ENCODE measurements around the gene NEK7.
"Not testable (repeated sequence)": the region's sequence is repeated elsewhere in the genome, so short reads cannot be mapped to it uniquely, and the experiment has no call there.

The NEK7 gene

DNA sequence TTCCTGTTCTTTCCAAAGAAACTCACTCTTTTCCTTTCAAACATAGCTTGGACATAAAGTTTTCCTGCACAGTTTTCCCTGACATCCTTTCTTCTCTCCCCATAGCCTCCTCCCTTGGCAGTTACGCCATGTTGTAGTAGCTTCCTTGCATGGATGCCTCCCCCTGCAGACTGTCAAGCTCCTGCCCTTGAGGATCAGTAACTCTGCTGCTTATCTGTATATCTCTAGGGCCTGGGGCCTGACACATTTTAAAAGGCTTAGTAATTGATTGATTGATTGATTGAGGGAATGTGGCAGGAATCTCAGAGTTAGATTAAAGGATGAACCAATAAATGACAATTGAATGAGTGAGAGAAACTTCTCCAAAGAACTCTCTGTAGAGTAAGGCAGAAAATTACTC is 143.7 kb downstream of the NEK7 start:
- DNase-seq, result no peak

DNA sequence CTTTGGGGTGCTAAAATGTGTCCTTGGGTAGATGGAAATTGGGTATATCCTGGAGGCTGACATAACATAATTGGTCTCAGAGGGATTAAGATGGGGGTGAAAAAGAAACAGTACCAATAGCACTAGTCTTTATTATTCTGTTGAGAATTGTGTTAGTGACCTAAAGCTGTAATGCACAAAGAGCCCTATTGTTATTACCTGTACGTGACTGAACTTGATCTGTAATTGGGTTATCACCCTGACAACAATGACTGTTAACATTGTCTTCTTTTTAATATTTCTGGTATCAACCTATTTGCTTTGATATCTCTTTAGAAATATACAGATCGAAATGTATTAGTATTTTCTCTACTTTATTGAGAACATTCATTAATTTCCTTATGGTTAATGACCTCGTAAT is 147.6 kb downstream of the NEK7 start:
- DNase-seq, result no peak

DNA sequence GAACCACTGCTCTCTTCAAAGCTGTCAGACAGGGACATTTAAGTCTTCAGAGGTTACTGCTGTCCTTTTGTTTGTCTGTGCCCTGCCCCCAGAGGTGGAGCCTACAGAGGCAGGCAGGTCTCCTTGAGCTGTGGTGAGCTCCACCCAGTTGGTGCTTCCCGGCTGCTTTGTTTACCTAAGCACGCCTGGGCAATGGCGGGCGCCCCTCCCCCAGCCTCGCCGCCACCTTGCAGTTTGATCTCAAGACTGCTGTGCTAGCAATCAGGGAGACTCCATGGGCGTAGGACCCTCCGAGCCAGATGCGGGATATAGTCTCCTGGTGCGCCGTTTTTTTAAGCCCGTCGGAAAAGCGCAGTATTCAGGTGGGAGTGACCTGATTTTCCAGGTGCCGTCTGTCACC is 158.0 kb downstream of the NEK7 start:
- not testable (repeated sequence) for DNase-seq

DNA sequence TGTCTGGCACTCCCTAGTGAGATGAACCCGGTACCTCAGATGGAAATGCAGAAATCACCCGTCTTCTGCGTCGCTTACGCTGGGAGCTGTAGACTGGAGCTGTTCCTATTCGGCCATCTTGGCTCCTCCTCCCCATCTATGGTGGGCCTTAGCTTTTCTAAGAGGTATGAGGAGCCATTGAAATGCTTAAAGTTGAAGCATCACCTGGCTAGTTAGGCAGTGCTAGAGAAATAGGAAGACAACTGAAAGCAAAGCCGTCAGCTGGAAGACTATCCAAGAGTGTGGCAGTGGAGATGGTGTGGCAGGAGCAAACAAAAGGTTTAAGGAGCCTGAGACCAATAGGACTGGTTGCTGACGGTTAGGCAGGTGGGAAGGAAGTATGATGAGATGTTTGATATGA is 158.5 kb downstream of the NEK7 start:
- not testable (repeated sequence) for DNase-seq

DNA sequence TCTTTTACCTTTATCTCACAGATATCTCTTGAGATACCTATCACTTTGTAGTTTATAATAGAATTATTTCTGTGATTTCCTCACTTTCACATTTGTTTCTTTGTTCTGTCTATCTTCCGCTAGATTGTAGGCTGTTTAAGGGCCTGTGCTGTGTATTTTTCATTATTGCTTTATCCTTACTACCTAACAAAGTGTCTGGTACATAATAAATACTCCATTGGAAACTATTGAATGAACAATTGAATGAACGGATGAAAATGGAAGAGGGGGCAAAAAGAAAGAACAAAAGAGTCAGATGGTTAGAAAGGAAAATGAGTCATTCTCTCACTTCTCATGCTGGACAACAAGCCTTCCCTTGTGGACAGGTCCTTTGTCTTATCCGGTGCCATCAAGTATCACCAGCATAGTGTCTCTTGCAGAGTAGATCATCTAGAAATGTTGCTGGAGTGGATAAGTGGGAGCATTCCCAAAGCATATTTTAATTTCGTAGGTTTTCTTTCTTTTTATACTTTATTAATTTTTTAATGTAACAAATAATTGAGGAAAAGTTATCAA is 159.8 kb downstream of the NEK7 start:
- no peak for DNase-seq

DNA sequence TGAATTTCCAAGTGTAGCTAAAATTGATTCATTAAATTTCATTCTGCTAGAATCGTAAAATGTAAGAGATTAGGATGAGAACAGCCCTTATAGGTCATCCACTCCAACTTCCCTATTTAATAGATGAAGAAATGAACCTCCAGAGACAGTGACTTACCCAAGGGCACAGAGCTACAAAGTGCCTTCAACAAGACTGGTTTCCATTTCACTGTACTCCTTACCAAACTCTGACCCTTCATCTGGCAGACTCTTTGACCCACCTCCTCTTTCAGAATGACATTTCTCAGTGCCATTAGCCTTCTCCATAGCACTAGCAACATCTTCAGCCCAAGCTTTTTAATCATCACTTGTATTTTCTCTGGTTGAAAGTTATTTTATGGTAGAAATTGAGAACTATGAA is 161.3 kb downstream of the NEK7 start:
- DNase-seq, result no peak

DNA sequence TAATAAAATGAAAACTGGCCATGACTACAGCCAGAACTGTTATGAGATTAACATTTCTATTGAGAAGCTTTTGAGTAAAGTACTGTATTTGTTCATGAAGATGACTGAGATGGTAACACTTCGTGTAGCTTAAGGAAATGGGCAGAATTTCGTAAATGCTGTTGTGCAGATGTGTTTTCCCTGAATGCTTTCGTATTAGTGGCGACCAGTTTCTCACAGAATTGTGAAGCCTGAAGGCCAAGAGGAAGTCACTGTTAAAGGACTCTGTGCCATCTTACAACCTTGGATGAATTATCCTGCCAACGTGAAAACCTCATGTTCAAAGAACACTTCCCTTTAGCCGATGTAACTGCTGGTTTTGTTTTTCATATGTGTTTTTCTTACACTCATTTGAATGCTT is 164.0 kb downstream of the NEK7 start:
- DNase-seq, result no peak

DNA sequence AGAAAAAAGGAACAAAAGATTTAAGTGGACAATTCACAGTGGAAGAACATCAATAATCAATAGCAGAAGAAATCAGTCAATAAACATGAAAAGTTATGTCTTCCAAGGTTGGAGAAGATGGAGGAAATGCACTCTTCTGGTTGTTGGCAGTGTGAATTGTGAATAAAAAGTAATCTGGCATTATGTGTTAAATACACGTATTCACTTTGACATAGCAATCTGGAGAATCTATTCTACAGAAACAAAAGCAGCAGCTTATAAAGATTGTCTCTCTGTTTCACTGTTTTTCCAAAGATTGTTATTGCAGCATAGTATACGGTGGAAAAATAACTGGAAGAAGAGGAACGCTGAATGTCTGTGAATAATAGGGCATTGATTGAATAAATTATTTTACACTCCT is 169.4 kb downstream of the NEK7 start:
- DNase-seq, result no peak

DNA sequence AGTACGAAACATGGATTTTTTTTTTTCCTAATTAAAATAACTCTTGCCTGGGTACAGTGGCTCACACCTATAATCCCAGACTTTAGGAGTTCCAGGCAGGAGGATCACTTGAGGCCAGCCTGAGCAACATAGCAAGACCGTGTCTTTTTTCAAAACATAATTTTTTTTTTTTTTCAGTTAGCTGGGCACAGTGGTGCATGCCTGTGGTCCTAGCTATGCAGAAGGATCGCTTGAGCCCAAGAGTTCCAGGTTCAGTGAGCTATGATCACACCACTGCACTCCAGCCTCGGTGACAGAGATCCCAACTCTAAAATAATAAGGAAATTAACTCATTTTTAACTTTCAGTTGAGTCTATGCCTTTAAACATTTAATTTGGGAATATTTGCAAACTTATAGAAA is 170.1 kb downstream of the NEK7 start:
- no peak for DNase-seq

DNA sequence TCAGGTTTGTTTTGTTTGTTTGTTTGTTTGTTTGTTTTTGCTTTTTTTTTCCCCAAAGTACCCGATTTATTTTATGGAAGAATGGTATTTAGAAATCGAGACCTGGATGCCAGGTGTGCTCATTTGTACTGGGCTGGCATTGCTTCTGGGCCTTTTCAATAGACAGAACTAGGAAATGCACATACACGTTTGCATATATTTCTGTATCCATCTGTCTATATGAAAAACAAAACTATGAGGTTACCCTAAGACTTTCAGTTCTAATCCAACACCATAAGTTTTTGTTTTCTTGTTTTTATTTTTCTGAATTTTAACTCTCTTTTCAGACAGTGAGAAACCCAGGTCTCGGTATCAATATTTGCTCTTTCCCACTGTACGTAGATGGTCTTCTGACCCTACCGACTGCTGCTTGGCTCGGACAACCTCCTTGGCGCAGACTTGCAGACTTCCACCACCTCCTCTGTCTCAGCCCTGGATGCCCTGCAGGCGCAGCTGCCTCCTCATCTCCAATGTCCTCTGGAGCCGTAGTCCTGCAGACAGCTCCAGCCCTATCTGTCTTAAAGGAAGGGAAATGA is 171.7 kb downstream of the NEK7 start:
- no peak for DNase-seq

DNA sequence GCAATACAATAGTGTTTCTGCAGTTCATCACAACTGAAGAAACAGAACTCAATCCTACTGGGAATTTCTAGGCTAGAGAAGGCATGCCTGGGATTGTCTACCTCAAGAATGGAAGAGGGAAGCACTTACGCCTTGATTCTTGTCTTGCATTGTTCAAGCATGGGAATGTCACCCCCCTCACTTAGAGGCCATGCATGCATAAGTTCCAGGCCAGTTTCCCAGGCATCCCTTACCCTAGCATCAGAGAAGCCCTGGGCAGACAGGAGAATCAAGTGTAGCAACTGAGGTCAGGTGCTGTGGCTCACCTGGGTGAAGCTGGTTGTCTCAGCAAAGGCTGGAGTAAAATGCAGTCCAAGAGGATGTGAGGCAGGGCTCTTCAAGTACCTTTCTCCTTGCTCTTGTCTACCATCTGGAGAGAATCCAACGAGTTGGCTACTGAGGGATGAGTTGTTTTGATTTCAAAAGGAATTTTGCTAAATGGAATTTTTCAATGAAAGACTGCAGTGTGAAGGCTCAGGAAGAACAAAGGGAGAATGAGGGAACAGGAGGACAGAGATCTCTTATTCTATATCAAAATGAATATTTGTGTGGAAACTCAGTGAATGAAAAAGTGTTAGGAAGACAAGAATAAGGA is 174.3 kb downstream of the NEK7 start:
- DNase-seq, result no peak

DNA sequence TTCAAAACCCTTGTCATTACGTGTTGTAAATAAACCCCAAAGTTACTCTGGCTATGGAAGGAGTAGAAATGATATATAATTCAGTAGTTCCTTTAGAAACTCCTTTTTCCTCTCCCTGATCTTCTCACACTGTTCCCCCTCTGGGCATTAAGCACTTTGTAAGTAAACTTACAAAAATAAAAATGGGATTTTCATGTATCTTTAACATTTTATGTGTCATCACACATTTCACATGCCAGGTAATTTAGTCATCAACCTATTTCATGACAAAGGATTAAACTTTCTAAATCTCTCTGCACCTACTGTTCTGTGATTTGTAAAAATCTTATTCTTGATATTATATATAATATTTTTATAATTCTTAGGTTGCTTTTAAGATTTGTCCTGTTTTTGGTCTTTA is 176.9 kb downstream of the NEK7 start:
- no peak for DNase-seq

DNA sequence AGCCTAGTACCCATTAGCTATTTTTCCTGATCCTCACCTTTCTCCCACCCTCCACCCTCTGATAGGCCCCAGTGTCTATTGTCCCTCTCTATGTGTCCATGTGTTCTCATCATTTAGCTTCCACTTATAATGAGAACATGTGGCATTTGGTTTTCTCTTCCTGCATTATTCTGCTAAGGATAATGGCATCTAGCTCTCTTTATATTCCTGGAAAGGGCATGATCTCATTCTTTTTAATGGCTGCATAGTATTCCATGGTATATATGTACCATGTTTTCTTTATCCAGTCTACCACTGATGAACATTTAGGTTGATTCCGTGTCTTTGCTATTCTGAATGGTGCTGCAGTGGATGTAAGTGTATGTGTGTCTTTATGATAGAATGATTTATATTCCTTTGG is 178.9 kb downstream of the NEK7 start:
- DNase-seq, result no peak

DNA sequence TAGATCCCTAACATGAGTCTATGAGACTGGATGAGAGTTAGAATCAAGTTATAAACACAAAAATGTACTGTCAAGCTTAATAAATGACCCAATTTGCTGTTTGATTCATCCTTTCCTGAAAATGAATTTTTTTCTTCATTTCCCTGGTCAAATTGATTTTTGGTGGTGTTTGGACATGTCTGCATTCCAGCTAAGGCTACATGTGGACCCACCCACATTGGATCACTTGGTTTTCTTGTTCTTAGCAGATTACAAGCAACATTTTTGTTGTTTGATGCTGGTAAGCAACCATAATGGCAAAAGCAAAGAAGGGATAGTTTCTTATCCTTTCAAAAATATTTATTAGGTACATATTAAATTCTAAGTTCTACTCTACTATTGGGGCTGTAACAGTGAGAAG is 181.1 kb downstream of the NEK7 start:
- DNase-seq, result no peak

DNA sequence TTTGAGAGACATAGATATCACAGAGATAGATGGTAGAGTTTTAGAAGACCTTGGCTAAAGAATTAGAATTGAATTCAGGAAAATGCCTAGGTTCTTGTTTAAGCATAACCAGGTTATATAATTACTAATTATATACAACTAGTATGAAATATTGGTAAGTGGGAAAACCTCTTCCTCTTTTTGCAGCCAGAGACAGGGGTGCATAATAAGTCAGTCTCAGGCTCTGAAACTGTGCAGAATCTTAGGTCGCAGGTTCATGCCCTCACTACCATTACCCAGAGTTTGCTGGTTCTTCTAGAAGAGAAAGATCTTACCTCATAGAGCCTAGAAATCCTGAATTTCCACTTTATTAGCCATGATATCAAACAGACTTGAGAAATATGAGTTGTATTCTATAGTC is 183.3 kb downstream of the NEK7 start:
- no peak for DNase-seq

DNA sequence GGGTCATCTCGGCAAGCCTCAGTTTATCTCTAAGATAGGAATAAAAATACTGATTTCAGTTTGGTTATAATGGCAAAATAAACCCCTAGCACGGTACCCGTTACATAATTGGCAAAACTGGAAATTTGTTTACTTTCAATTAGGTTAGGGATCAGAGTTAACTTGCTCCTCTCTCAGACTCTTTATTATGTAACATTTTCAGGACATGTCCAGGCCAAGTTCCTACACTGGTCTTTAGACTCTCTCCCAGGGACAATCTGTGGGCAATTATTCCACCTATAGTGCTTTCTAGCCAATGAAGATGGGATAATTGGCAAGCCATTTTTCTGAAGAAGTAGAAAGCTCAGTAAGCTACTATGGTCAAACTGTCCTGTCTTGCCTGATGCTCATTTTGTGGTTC is 189.4 kb downstream of the NEK7 start:
- no peak for DNase-seq

DNA sequence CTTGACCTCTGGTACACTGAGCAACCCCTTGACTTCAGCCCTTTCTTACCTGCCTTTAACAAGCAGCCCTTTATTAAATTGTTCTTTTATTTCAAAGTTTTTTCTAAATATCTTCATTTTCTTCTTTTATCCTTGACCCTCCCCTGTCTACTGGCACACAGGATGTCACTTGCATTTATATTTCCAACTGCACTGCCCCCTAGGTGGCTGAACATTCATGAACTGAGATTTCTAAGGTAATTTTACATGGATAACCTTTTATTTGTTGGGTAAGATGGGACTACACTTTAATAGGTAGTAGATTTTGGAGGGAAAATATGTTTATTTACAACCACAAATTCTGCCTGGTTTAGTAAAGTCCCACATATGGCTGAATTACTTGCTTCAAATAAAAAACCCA is 193.7 kb downstream of the NEK7 start:
- DNase-seq, result no peak

DNA sequence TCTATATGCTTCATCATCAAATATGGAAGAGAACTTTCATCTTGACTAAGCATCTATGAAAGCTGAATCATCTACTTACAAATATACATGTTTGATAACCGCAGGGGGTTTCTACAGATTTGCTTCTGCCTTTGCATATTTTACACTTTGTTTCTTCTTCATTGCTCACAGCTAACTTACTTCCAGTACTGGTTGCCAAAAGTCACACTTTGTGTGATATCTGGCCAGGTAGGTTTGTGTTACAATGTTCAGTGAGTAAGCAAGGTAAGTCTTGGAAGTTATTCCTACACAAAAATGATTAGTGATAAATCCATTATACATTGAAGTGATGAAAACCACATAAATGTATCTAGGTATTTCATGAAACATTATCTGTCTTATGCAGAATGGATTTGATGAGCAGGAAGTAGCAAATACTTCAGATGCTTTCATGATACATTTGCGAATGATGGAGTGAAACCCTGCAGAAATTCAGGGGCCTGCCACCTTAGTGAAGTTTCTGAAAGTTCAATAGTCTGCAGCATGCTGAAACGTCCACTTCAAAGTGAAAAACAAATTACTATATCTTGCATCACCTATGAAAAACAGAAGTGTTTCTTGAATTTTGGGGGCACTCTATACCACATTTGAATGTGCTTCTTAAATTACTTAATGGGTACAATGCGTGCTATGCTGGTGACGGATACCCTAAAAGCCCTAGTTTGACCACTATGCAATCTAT is 196.3 kb downstream of the NEK7 start:
- DNase-seq, result no peak

DNA sequence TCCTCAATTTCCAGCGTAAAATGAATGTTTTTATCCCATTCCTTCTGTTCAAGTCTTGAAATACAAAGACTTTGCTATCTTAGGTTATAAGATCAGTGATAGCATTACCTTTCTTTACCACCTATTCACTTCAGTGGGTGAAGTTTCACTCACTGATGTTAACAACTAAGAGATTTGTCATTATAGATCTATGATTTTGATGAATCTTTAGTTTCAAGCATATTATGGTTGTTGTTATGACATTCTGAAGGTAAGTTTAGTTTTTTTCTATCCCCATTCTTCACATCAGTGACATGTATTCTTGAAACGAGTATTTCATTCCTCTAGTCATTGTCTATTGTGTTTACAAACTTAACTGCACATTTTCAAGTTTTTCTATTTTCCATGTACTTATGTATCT is 201.1 kb downstream of the NEK7 start:
- DNase-seq, result no peak

DNA sequence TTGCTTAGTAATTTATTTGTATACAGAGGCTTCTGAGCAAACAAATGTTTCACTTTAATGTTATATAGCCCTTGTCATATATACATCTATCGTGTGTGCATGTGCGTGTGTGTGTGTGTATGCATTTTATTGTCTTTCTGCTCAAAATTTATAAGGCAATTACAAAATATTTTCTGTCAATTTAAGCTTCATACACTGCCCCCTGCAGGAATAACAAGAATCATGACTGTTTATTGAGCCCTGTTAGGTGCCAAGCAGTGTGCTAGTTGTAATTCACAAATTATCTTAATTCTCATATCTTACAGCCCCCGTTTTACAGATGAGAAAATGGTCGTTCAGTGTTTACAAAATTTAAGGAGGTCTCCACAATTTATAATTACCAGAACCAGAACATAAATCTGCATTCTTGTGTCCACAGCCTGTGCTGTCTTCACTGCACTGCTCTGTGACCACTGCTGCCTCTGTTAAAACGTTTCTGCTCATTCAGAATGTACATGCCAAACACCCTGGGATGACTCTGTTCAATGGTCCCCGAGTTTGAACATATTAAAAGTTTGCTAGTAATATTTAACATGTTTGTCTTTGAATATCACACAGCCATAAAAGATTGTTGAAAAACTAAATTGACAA is 202.3 kb downstream of the NEK7 start:
- no peak for DNase-seq

DNA sequence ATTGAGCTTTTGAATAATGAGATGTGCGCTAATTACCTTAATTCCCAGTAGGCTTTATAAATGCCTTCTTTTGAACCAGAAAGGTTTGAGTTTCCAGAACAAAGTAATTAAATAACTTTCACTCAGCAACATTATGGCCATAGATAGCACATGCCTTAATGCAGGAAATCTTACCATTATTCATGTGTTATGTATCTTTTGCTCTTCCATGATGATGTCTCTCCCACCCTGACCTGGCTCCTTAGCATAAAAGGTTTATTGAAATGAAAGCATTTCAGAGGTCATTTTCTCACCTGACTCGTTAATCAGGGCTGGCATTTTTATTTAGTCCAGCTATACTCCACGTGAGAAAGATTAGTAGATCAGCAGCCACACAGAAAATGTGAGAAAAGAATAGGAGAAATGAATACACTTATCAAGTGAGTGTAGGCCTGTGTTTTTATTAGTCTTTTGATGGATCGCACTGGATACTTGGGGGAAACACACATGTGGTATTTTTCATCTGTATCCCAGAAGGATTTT is 203.5 kb downstream of the NEK7 start:
- no peak for DNase-seq

DNA sequence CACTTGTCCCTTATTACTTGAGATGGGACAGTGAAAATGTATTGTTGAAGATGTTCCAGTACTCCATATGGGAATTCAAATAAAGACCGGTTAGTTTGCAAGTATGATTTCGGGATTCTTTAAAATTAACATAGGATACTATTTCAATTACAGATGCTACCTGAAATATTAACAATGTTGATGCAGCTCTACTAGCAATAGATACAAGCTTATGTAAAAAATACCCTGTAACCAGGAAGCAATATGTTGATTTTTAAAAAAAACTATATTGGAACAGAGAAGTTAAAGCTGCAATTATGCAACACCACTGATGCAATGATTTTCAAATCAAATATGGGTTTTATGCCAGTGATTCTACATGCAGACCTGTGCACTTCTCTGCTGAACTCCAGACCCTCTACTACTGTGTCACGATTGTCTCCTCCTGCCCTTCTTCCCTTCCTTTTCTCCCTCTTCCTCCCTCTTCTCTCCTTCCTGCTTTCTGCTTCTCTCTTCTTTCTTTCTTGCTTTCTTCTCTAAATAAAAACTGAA is 204.5 kb downstream of the NEK7 start:
- no peak for DNase-seq

DNA sequence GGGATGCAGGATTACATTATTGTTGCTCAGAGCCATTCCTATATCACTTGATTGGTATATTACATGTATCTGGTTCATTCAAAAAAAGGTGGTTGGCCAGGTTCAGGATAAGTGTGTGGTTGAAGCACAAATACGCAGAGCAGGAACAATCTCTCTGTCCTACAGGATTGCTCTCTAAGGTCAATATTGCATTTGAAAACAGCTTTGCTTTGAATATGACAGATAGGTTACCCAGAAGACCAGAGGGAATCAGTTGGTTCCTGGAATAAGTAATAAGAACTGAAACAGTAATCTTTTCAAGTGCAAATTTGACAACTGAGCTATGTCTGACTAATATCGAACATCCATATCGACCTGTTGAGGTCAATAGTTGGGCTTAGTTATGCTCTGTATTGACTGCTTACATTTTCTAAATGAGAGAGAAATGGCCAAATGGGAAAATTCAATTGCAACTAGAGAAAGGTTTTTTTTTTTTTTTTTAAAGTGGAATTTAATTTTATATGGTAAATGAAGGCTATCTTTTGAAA is 206.9 kb downstream of the NEK7 start:
- DNase-seq, result no peak

Data from NCI-H146 (cell line).